Measurements from ENCODE around the gene SLCO3A1. TPM values are rescaled to one million over a fixed set of nuclear protein-coding genes. Genes with fewer than 3 reads are reported as not detected.

Gene SLCO3A1
- total RNA-seq, 2 experiments from 2014 or later: 29.5 to 30.4 TPM

- H3K9me3 ChIP-seq (ENCODE audit: control insufficient read depth in 1 of 2, insufficient read depth in 1 of 2, low read length in 2 of 2): no peaks in the 10 kb centered on the region
- no peak overlapping the region for H3K27ac Mint-ChIP-seq
- TF ChIP-seq, protein P1, sequence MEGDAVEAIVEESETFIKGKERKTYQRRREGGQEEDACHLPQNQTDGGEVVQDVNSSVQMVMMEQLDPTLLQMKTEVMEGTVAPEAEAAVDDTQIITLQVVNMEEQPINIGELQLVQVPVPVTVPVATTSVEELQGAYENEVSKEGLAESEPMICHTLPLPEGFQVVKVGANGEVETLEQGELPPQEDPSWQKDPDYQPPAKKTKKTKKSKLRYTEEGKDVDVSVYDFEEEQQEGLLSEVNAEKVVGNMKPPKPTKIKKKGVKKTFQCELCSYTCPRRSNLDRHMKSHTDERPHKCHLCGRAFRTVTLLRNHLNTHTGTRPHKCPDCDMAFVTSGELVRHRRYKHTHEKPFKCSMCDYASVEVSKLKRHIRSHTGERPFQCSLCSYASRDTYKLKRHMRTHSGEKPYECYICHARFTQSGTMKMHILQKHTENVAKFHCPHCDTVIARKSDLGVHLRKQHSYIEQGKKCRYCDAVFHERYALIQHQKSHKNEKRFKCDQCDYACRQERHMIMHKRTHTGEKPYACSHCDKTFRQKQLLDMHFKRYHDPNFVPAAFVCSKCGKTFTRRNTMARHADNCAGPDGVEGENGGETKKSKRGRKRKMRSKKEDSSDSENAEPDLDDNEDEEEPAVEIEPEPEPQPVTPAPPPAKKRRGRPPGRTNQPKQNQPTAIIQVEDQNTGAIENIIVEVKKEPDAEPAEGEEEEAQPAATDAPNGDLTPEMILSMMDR (IDR thresholded peaks at IDR 0.05): no peak
- H3K9me3 Mint-ChIP-seq: no peaks in the 10 kb centered on the region
- H3K27ac ChIP-seq (ENCODE audit: low read depth in 1 of 2, low read length in 2 of 2): no peak overlapping the region
- no peaks in the 10 kb centered on the region for H3K4me1 ChIP-seq (ENCODE audit: insufficient read depth, low read length)
- ChIA-PET POLR2A (no interaction called here), CTCF (interaction anchor here (1.9 kb wide), 1 partner anchor 18 kb away, joined by 4 read pairs; no protein-coding TSS in a partner anchor)
- no peak overlapping the region for H3K4me3 Mint-ChIP-seq
- H3K4me1 Mint-ChIP-seq (ENCODE audit: low read depth): no peaks in the 10 kb centered on the region
- no peaks in the 10 kb centered on the region for H3K27me3 ChIP-seq (ENCODE audit: control insufficient read depth in 1 of 2, insufficient read depth in 2 of 2, low read length in 2 of 2)
- H3K27me3 Mint-ChIP-seq: no peaks in the 10 kb centered on the region
- intact Hi-C loops (cut with DNase I, micrococcal nuclease): no loop called here
- ATAC-seq (ENCODE audit: poor library complexity) (no peak), DNase-seq (no peak)
- no peaks in the 10 kb centered on the region for H3K36me3 Mint-ChIP-seq (ENCODE audit: low read depth)
- H3K36me3 ChIP-seq (ENCODE audit: insufficient read depth, low read length): no peaks in the 10 kb centered on the region
- no peak overlapping the region for H3K4me3 ChIP-seq (ENCODE audit: low read length)
These were observed 196.9 kb downstream of the SLCO3A1 start for GRCh38 chr15:92050220-92050898.

- Mint-ChIP-seq H3K4me3 (no peak overlapping the region), H3K36me3 (ENCODE audit: low read depth) (no peaks in the 10 kb centered on the region), H3K27me3 (no peaks in the 10 kb centered on the region), H3K4me1 (ENCODE audit: low read depth) (no peaks in the 10 kb centered on the region), H3K9me3 (no peaks in the 10 kb centered on the region), H3K27ac (no peak overlapping the region)
- intact Hi-C loops (cut with DNase I, micrococcal nuclease): no loop called here
- Histone ChIP-seq H3K4me1 (ENCODE audit: insufficient read depth, low read length) (no peaks in the 10 kb centered on the region), H3K4me3 (ENCODE audit: low read length) (no peak overlapping the region), H3K27me3 (ENCODE audit: control insufficient read depth in 1 of 2, insufficient read depth in 2 of 2, low read length in 2 of 2) (no peaks in the 10 kb centered on the region), H3K27ac (ENCODE audit: low read depth in 1 of 2, low read length in 2 of 2) (no peak overlapping the region), H3K9me3 (ENCODE audit: control insufficient read depth in 1 of 2, insufficient read depth in 1 of 2, low read length in 2 of 2) (no peaks in the 10 kb centered on the region), H3K36me3 (ENCODE audit: insufficient read depth, low read length) (no peaks in the 10 kb centered on the region)
- ChIA-PET POLR2A (no interaction called here), CTCF (no interaction called here)
- DNase-seq (no peak), ATAC-seq (ENCODE audit: poor library complexity) (no peak)
- TF ChIP-seq, protein P1 (IDR thresholded peaks at IDR 0.05): no peak
These were observed 198.2 kb downstream of the SLCO3A1 start for GRCh38 chr15:92051716-92052115.

DNA sequence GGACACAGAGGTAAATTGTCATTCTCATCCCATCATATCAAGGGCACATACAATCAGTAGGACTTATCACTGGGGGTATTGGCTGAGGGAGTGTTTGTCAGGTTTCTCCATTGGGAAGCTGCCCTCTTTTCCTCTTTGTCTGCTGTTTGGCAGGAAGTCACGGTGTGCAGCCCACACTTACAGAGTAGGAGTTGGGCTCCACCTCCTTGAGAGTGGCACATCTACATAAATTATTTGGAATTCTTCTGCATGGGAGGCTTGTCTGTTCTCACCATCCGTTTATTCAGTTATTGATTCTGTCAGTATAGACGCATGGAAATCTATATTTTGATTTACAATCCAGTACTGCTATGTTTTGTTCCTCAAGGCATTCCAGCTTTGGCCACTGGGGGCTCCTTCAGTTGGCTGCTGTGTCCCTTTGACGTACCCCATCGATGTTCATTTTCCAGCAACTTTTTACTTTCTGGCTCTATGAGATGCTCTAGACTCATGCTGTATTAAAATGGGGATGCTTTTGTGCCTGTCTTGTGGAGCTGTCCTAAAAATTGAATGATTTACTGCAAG is 200.3 kb downstream of the SLCO3A1 start:
- no peak overlapping the region for H3K27ac Mint-ChIP-seq
- no peak for ATAC-seq (ENCODE audit: poor library complexity)
- no peaks in the 10 kb centered on the region for H3K27me3 Mint-ChIP-seq
- no peaks in the 10 kb centered on the region for H3K4me1 ChIP-seq (ENCODE audit: insufficient read depth, low read length)
- H3K9me3 ChIP-seq (ENCODE audit: control insufficient read depth in 1 of 2, insufficient read depth in 1 of 2, low read length in 2 of 2): no peaks in the 10 kb centered on the region
- intact Hi-C loops (cut with DNase I, micrococcal nuclease): no loop called here
- ChIA-PET POLR2A (no interaction called here), CTCF (no interaction called here)
- no peak overlapping the region for H3K4me3 Mint-ChIP-seq
- H3K4me1 Mint-ChIP-seq (ENCODE audit: low read depth): no peaks in the 10 kb centered on the region
- no peaks in the 10 kb centered on the region for H3K36me3 ChIP-seq (ENCODE audit: insufficient read depth, low read length)
- no peaks in the 10 kb centered on the region for H3K36me3 Mint-ChIP-seq (ENCODE audit: low read depth)
- DNase-seq: no peak
- H3K9me3 Mint-ChIP-seq: no peaks in the 10 kb centered on the region
- H3K27ac ChIP-seq (ENCODE audit: low read depth in 1 of 2, low read length in 2 of 2): no peak overlapping the region
- TF ChIP-seq, protein P1 (IDR thresholded peaks at IDR 0.05): no peak
- H3K27me3 ChIP-seq (ENCODE audit: control insufficient read depth in 1 of 2, insufficient read depth in 2 of 2, low read length in 2 of 2): no peaks in the 10 kb centered on the region
- no peak overlapping the region for H3K4me3 ChIP-seq (ENCODE audit: low read length)

Measured in CD4-positive, alpha-beta T cell (primary cell).